SK-N-SH (cell line): Measurements from ENCODE around the gene PIK3IP1. TPM values are rescaled to one million over a fixed set of nuclear protein-coding genes. Genes with fewer than 3 reads are reported as not detected.

Source experiments
- CTCF ChIA-PET: fragments of 300-600, 350-600 bp; formaldehyde crosslinking; extraction: SDS; loops from one replicate; lab custom pipeline; 2021; lab: Yijun Ruan, JAX
- POLR2A ChIA-PET: fragments of 350-600 bp; sonication (Branson Sonifier 250); formaldehyde crosslinking; extraction: SDS; loops from one replicate; lab custom pipeline; 2020; ENCODE audit warnings: antibody characterized with exemption, inconsistent platforms; lab: Yijun Ruan, JAX
- DNase-seq: peaks from one replicate; pipeline ENCODE4 v3.0.0; 2012
- H2AFZ ChIP-seq: fragments of 200-600 bp; sonication (generic); 2 replicates; pipeline ENCODE4 v1.8.1; 2016; ENCODE audit warnings: antibody characterized with exemption, mild to moderate bottlenecking, low read depth
- H3F3A ChIP-seq: fragments of 200-600 bp; sonication (generic); replicated peaks from 2 replicates; pipeline ENCODE3; 2016; ENCODE audit warnings: antibody characterized with exemption, mild to moderate bottlenecking; ENCODE audit not compliant: insufficient read depth
- H3K27ac ChIP-seq, 2 experiments: fragments of 200-500 bp in 1 of 2; fragments of 200-600 bp in 1 of 2; sonication (Bioruptor generic) in 1 of 2; sonication (generic), shearing (Covaris generic) in 1 of 2; 2 replicates each; pipeline versions ENCODE4 v1.5.1 to v1.6.1; 2014 to 2016; ENCODE audit warnings: low read depth in 2 of 2, inconsistent platforms in 1 of 2, low read length in 1 of 2, mild to moderate bottlenecking in 1 of 2, mixed read lengths in 1 of 2
- H3K27me3 ChIP-seq: fragments of 200-600 bp; sonication (generic), shearing (Covaris generic); 2 replicates; pipeline ENCODE4 v1.6.1; 2016; ENCODE audit warnings: mixed run types; ENCODE audit not compliant: insufficient read depth
- H3K36me3 ChIP-seq, 2 experiments: fragments of 200-500 bp in 1 of 2; fragments of 200-600 bp in 1 of 2; sonication (Bioruptor generic) in 1 of 2; sonication (generic) in 1 of 2; replicated peaks in 1 of 2; 2 replicates each; pipeline versions ENCODE3 to v1.5.1; 2014 to 2016; ENCODE audit warnings: low read length in 1 of 2, mild to moderate bottlenecking in 1 of 2; ENCODE audit not compliant: insufficient read depth in 2 of 2, control insufficient read depth in 1 of 2
- H3K4me1 ChIP-seq, 2 experiments: fragments of 200-500 bp in 1 of 2; fragments of 200-600 bp in 1 of 2; sonication (Bioruptor generic) in 1 of 2; sonication (generic), shearing (Covaris generic) in 1 of 2; 2 replicates each; pipeline versions ENCODE4 v1.5.1 to v1.6.1; 2014 to 2016; ENCODE audit warnings: low read depth in 1 of 2, low read length in 1 of 2, mixed run types in 1 of 2; ENCODE audit not compliant: insufficient read depth in 2 of 2, control insufficient read depth in 1 of 2
- H3K4me2 ChIP-seq: fragments of 200-600 bp; sonication (generic), shearing (Covaris generic); 2 replicates; pipeline ENCODE4 v1.6.1; 2017; ENCODE audit warnings: mixed run types
- H3K4me3 ChIP-seq, 2 experiments: fragments of 200-500 bp in 1 of 2; fragments of 200-600 bp in 1 of 2; sonication (Bioruptor generic) in 1 of 2; sonication (generic), shearing (Covaris generic) in 1 of 2; 2 replicates each; pipeline versions ENCODE4 v1.5.1 to v1.8.1; 2014 to 2016; ENCODE audit warnings: low read depth in 2 of 2, inconsistent platforms in 1 of 2, low read length in 1 of 2, mild to moderate bottlenecking in 1 of 2, mixed read lengths in 1 of 2, moderate library complexity in 1 of 2
- H3K79me2 ChIP-seq: fragments of 200-600 bp; sonication (generic); 2 replicates; pipeline ENCODE4 v1.8.1; 2017; ENCODE audit warnings: mild to moderate bottlenecking; ENCODE audit not compliant: insufficient read depth
- H3K9ac ChIP-seq: fragments of 200-600 bp; sonication (generic); 2 replicates; pipeline ENCODE4 v1.6.1; 2017; ENCODE audit warnings: mixed run types
- H3K9me2 ChIP-seq: fragments of 200-600 bp; sonication (generic); 2 replicates; pipeline ENCODE4 v1.6.1; 2017; ENCODE audit warnings: mixed run types
- H3K9me3 ChIP-seq: fragments of 200-600 bp; sonication (generic); 2 replicates; pipeline ENCODE4 v1.6.1; 2017; ENCODE audit warnings: mixed run types, mild to moderate bottlenecking, moderate library complexity
- H4K20me1 ChIP-seq: fragments of 200-600 bp; sonication (generic); 2 replicates; pipeline ENCODE4 v1.6.1; 2017; ENCODE audit warnings: mild to moderate bottlenecking, mixed run types; ENCODE audit not compliant: insufficient read depth
- CHD2 ChIP-seq: fragments of 150-350 bp; IDR thresholded peaks from 2 replicates; pipeline ENCODE4 v1.6.1; 2018; ENCODE audit warnings: low read length; ENCODE audit not compliant: partially characterized antibody
- CTCF ChIP-seq: fragments of 200-600 bp; sonication (generic); IDR thresholded peaks from 2 replicates; pipeline ENCODE4 v1.6.1; 2017; ENCODE audit warnings: antibody characterized with exemption, mild to moderate bottlenecking, moderate library complexity
- ELF1 ChIP-seq: IDR thresholded peaks from 2 replicates; pipeline ENCODE4 v1.4.0; 2012
- EZH2phosphoT487 ChIP-seq: fragments of 200-600 bp; sonication (generic); IDR thresholded peaks from 2 replicates; pipeline ENCODE4 v1.6.1; 2017; ENCODE audit warnings: low read depth, mixed run types, mild to moderate bottlenecking, antibody characterized with exemption, moderate library complexity, borderline replicate concordance
- FOXJ3 ChIP-seq: sonication (generic); formaldehyde crosslinking; IDR thresholded peaks from 2 replicates; pipeline ENCODE4 v1.5.1; 2020; ENCODE audit warnings: mild to moderate bottlenecking, missing genetic modification reagents
- GABPA ChIP-seq: IDR thresholded peaks from 2 replicates; pipeline ENCODE4 v1.4.0; 2012; ENCODE audit warnings: low read depth, mild to moderate bottlenecking
- IRF3 ChIP-seq: fragments of 150-350 bp; IDR thresholded peaks from 2 replicates; pipeline ENCODE4 v1.6.1; 2016; ENCODE audit warnings: mild to moderate bottlenecking, low read depth, low read length
- MXI1 ChIP-seq: IDR thresholded peaks from 2 replicates; pipeline ENCODE4 v1.6.1; 2012; ENCODE audit warnings: mild to moderate bottlenecking, low read depth, low read length, improper control_type of control experiment
- NFIC ChIP-seq: IDR thresholded peaks from 2 replicates; pipeline ENCODE4 v1.4.0; 2012; ENCODE audit warnings: borderline replicate concordance
- POLR2AphosphoS5 ChIP-seq: IDR thresholded peaks from 2 replicates; pipeline ENCODE4 v1.6.1; 2012; ENCODE audit warnings: low read depth, low read length
- RAD21 ChIP-seq: IDR thresholded peaks from 2 replicates; pipeline ENCODE4 v1.6.1; 2012; ENCODE audit warnings: mild to moderate bottlenecking, low read length
- RFX5 ChIP-seq: IDR thresholded peaks from 2 replicates; pipeline ENCODE4 v1.6.1; 2012; ENCODE audit warnings: mild to moderate bottlenecking, improper control_type of control experiment, low read length
- SIN3A ChIP-seq: IDR thresholded peaks from 2 replicates; pipeline ENCODE4 v1.6.1; 2012; ENCODE audit warnings: low read depth, mild to moderate bottlenecking, low read length, moderate library complexity, borderline replicate concordance
- TCF12 ChIP-seq: IDR thresholded peaks from 2 replicates; pipeline ENCODE4 v1.4.0; 2012
- TEAD4 ChIP-seq: IDR thresholded peaks from 2 replicates; pipeline ENCODE4 v1.4.0; 2012; ENCODE audit warnings: mild to moderate bottlenecking, borderline replicate concordance; ENCODE audit not compliant: insufficient read depth
- USF2 ChIP-seq: fragments of 150-350 bp; IDR thresholded peaks from 2 replicates; pipeline ENCODE4 v1.6.1; 2017; ENCODE audit warnings: antibody characterized with exemption, low read length, low read depth, borderline replicate concordance
- YY1 ChIP-seq: IDR thresholded peaks from 2 replicates; pipeline ENCODE4 v1.4.0; 2012; ENCODE audit warnings: low read depth, mild to moderate bottlenecking
- WGBS: methylation state at CpG from one replicate; pipeline ENCODE4 v1.1.6; 2017; ENCODE audit warnings: low lambda C conversion rate; 5-methylcytosine and 5-hydroxymethylcytosine counted together
- polyA plus RNA-seq, 3 experiments: library from polyadenylated mRNA; depleted of rRNA; stranded (reverse); fragments of >200 nt; gene quantifications; 2 replicates each; pipeline ENCODE4 v1.2.3, GENCODE V29; 2012

The PIK3IP1 gene
- polyA plus RNA-seq, 1 of the 3 experiments (the other 2 are of a cell fraction) = 8.6 TPM

GRCh38 chr22:31291481-31292235 is 630 bp downstream of the PIK3IP1 start:
- Histone ChIP-seq H3K9me3 (no peaks in the 10 kb centered on the region), H2AFZ (peak overlapping the region; percentile 61), H3K4me2 (peak overlapping the region; percentile 88), H3K4me3 (peak overlapping the region; percentile 69 to 74), H3K9me2 (no peaks in the 10 kb centered on the region), H3K27ac (peak overlapping the region; percentile 50 to 96), H3K27me3 (no peaks in the 10 kb centered on the region), H3K9ac (peak overlapping the region; percentile 65), H3K79me2 (no peaks in the 10 kb centered on the region), H4K20me1 (no peaks in the 10 kb centered on the region), H3K36me3 (peaks cover 0 to 4% of the 10 kb centered on the region in 2 experiments), H3K4me1 (peaks cover 16 to 20% of the 10 kb centered on the region in 2 experiments; a peak in 3 of 4 replicates), H3F3A (peaks cover 13% of the 10 kb centered on the region)
- no peak for TF ChIP-seq MXI1
- ChIA-PET POLR2A (interaction anchor here (0.5 to 1.3 kb wide), 6 partner anchors 43 to 126 kb away, joined by 3 read pairs; partner anchors contain the start of gene DRG1), CTCF (interaction anchor here (0.6 to 3.4 kb wide), 5 partner anchors 19 to 570 kb away, joined by 3 to 21 read pairs (median 9); partner anchors contain the start of gene LIMK2)
- DNase-seq = peak; percentile 34
- 16% methylated on average over 19 of the region's 20 CpGs for WGBS

- POLR2A ChIA-PET = interaction anchor here (0.5 to 1.1 kb wide), 5 partner anchors 21 to 232 kb away, joined by 3 to 4 read pairs (median 3); partner anchors contain the start of gene PATZ1
- WGBS = 7% methylated on average over 8 of the region's 95 CpGs
- DNase-seq = peak; percentile 96
- Histone ChIP-seq H3K9me3 (no peaks in the 10 kb centered on the region), H3K9me2 (no peaks in the 10 kb centered on the region), H2AFZ (peak overlapping the region; percentile 82; the same call in 1 of the 2 replicates), H3K27me3 (no peaks in the 10 kb centered on the region), H3K9ac (peak overlapping the region; percentile 65), H3K36me3 (peaks cover 2 to 7% of the 10 kb centered on the region in 2 experiments), H3K79me2 (no peaks in the 10 kb centered on the region), H3K4me1 (peaks cover 7 to 21% of the 10 kb centered on the region in 2 experiments; a peak in 3 of 4 replicates), H3K4me3 (peak overlapping the region; percentile 69 to 74), H4K20me1 (no peaks in the 10 kb centered on the region), H3K27ac (peak overlapping the region; percentile 51 to 96), H3K4me2 (peak overlapping the region; percentile 88), H3F3A (peaks cover 12% of the 10 kb centered on the region)
- CTCF ChIA-PET = interaction anchor here (0.8 to 3.4 kb wide), 6 partner anchors 13 to 79 kb away, joined by 3 to 21 read pairs (median 10); partner anchors contain the start of gene LIMK2
- TF ChIP-seq CTCF (no peak), MXI1 (peak; percentile 99), CHD2 (no peak), FOXJ3 (0 out of 2 replicates have a peak, but pooled peaks have one; percentile 13), POLR2AphosphoS5 (no peak), SIN3A (peak; percentile 58; the same call in 1 of the 2 replicates), TEAD4 (no peak), EZH2phosphoT487 (no peak), RFX5 (peak; percentile 93), TCF12 (no peak), NFIC (no peak), YY1 (no peak), USF2 (no peak), ELF1 (no peak), GABPA (no peak), IRF3 (peak; percentile 12; the same call in 1 of the 2 replicates), RAD21 (no peak)
These were observed 1.5 kb downstream of the PIK3IP1 start for GRCh38 chr22:31290494-31291471.
